ENCODE results near the gene PIGS.

- TF ChIP-seq CTCF (IDR thresholded peaks at IDR 0.05): no peak
- TF ChIP-seq POLR2A (IDR thresholded peaks at IDR 0.05): no peak
Observed at GRCh38 chr17:28584434-28584833, 13.1 kb upstream of the PIGS start.
